Uterus (tissue), 4 donors: Measurements from ENCODE around the gene WNT9A. TPM values are rescaled to one million over a fixed set of nuclear protein-coding genes. Genes with fewer than 3 reads are reported as not detected.

ENCODE experiments used
- DNase-seq, 2 donors: peaks; one replicate each; pipeline ENCODE4 v3.0.0-alpha.2; 2019 to 2020
- H3K27ac ChIP-seq, 2 donors: fragments of 200-600 bp; sonication (generic); 1 replicate in 1 of 2; 2 replicates in 1 of 2; pipeline ENCODE4 v1.5.1; 2016 to 2018
- H3K27me3 ChIP-seq, 2 donors: fragments of 200-600 bp; sonication (generic); one replicate each; pipeline ENCODE4 v1.5.1; 2018 to 2019; ENCODE audit warnings: control low read depth in 1 of 2
- H3K36me3 ChIP-seq, 2 donors: fragments of 200-600 bp; sonication (generic); one replicate each; pipeline ENCODE4 v1.5.1; 2019; ENCODE audit warnings: control low read depth in 1 of 2
- H3K4me1 ChIP-seq, 2 donors: fragments of 200-600 bp; sonication (generic); one replicate each; pipeline ENCODE4 v1.5.1; 2018 to 2019; ENCODE audit warnings: control low read depth in 1 of 2
- H3K4me3 ChIP-seq, 2 donors: fragments of 200-600 bp; sonication (generic); 1 replicate in 1 of 2; 2 replicates in 1 of 2; pipeline ENCODE4 v1.5.1; 2018 to 2019; ENCODE audit warnings: mild to moderate bottlenecking in 1 of 2
- H3K9me3 ChIP-seq, 2 donors: fragments of 200-600 bp; sonication (generic); one replicate each; pipeline ENCODE4 v1.5.1; 2019; ENCODE audit warnings: control low read depth in 1 of 2
- POLR2A ChIP-seq, 2 donors: fragments of 450-650 bp; IDR thresholded peaks; one replicate each; pipeline ENCODE4 v1.6.1; 2016; ENCODE audit warnings: antibody characterized with exemption in 2 of 2, mild to moderate bottlenecking in 1 of 2, moderate library complexity in 1 of 2
- intact Hi-C: fragments of 100-400 bp; cut with DNase I; formaldehyde crosslinking; loops from one replicate; pipeline ENCODE4 v1.15.1; 2023; ENCODE audit warnings: low total_unique reads
- total RNA-seq, 4 donors: library from RNA; depleted of rRNA in 3 of 4; stranded (reverse); fragments of >200 nt in 3 of 4; gene quantifications; one replicate each; pipeline versions ENCODE4 v1.1.0 to v1.2.4, GENCODE V29; 2014 to 2023
- TF ChIP-seq, protein P1 (sequence below), 4 experiments: fragments of 200-600 bp in 2 of 4; fragments of 450-650 bp in 2 of 4; sonication (generic) in 2 of 4; IDR thresholded peaks; one replicate each; pipeline ENCODE4 v1.5.1; 2016 to 2019; ENCODE audit warnings: antibody characterized with exemption in 4 of 4, mild to moderate bottlenecking in 2 of 4, moderate library complexity in 1 of 4
- donor health status: DM: yes; HTN: yes; CAD: no.

Gene WNT9A
- total RNA-seq, 4 donors from 2014 or later, result 2.4 to 6.8 (median 4.4) TPM; not detected in 1

DNA sequence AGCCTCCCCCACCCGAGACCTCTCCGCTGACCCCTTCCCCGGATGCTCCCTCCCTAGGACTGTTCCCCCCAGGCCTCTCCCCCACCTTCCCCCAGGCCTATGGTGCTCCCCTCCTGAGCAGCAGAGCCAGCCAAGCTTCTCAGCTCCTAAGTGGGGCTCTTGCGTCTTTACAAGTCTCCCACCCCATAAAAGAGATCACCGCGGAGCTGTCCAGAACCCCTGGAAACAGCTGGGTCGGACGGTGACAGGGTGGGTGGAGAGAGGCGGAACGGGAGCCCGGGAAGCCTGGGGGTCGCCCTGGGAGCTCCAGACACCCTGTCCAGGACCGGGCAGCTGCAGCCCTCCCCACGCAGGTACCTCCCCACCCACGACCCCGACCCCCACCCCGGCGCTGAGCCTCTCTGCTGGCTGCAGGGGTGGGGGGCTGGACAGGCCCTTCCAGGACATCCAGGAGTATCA, 61.2 kb downstream of the WNT9A start:
- Histone ChIP-seq H3K9me3 (no peaks in the 10 kb centered on the region), H3K4me1 (peaks cover 14 to 19% of the 10 kb centered on the region in 2 donors), H3K27ac (peak overlapping the region; percentile 86 to 93), H3K4me3 (peak overlapping the region; percentile 33 to 39), H3K36me3 (no peaks in the 10 kb centered on the region), H3K27me3 (no peaks in the 10 kb centered on the region)
- DNase-seq, result peak in 1 of 2 donors; percentile 33
- TF ChIP-seq, protein P1, sequence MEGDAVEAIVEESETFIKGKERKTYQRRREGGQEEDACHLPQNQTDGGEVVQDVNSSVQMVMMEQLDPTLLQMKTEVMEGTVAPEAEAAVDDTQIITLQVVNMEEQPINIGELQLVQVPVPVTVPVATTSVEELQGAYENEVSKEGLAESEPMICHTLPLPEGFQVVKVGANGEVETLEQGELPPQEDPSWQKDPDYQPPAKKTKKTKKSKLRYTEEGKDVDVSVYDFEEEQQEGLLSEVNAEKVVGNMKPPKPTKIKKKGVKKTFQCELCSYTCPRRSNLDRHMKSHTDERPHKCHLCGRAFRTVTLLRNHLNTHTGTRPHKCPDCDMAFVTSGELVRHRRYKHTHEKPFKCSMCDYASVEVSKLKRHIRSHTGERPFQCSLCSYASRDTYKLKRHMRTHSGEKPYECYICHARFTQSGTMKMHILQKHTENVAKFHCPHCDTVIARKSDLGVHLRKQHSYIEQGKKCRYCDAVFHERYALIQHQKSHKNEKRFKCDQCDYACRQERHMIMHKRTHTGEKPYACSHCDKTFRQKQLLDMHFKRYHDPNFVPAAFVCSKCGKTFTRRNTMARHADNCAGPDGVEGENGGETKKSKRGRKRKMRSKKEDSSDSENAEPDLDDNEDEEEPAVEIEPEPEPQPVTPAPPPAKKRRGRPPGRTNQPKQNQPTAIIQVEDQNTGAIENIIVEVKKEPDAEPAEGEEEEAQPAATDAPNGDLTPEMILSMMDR (IDR thresholded peaks at IDR 0.05), result no peak
- no peak for TF ChIP-seq POLR2A (IDR thresholded peaks at IDR 0.05)
- intact Hi-C loops, result no loop called here

DNA sequence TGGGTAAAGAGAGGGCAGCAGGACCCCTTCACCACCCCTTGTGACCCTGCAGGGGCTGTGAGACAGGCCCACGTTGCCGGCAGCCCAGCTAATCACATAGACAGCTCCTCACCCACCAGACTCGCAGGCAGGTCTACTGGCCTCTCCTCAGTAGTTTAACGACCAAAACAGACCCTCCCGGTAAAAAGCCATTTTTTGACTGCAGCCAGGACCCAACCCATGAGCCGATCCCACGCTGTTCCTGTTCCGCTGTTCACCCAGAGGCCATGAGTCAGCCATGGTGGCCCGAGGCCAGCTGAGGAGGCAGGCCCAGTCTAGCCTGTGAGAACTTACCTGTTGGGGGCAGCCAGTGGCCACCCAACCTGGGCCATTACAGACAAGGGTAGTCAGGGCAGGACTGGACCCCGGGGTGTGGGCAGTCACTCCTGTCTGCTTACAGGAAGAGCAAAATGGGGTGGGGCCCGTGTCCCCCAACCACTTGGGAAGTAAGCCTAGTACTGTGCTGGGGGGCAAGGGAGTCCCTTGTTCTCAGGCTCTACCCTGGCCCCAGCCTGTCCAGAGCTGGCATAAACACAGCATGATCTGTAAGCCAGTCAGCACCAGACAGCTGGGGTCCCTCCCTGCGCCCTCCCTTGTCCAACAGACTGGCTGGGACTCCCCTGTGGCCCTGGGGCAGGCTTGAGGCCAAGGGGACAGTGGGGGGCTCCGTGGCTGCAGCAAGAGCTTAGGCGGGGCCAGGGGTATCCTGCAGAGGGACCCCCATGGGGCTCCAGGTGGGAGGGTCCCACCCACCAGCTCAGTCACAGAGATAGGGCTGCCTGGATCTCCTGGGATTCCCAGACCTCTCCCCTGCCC, 61.9 kb downstream of the WNT9A start:
- no peaks in the 10 kb centered on the region for H3K27me3 ChIP-seq
- H3K27ac ChIP-seq, result peak overlapping the region; percentile 86 to 93
- peaks cover 14 to 19% of the 10 kb centered on the region in 2 donors for H3K4me1 ChIP-seq
- TF ChIP-seq POLR2A (IDR thresholded peaks at IDR 0.05), result peak in 1 of 2 donors; percentile 5
- TF ChIP-seq, protein P1 (IDR thresholded peaks at IDR 0.05), result no peak
- intact Hi-C loops, result no loop called here
- H3K36me3 ChIP-seq, result no peaks in the 10 kb centered on the region
- H3K9me3 ChIP-seq, result no peaks in the 10 kb centered on the region
- DNase-seq, result peak; percentile 82 to 87
- peak overlapping the region in 1 of 2 donors; percentile 39 for H3K4me3 ChIP-seq

DNA sequence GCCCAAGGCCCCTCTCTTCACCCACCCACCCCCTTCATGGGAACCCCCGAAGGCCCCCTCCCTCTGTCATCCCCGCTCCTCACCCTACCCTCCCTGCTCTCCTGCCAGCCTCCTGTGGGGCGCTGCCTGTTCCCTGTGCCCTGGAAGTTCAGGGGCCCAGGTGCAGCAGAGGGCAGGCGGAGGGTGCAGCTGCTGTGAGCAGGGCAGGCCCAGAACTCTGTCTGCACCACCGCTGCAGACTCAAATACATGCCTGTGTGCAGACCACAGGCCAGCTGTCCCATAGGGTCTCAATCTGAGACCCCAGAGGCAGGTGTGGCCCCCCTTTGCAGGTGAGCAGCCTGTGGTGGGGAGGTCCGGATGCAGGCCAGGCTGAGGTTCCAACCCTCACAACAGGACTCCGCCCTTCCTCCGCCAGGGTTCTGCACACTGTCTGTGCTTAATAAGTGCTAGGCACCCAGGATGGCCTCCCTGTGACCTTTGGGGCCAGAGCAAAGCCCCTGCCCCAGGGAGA, 62.5 kb downstream of the WNT9A start:
- peak in 1 of 2 donors; percentile 5 for TF ChIP-seq POLR2A (IDR thresholded peaks at IDR 0.05)
- TF ChIP-seq, protein P1 (IDR thresholded peaks at IDR 0.05), result no peak
- H3K27ac ChIP-seq, result peak overlapping the region; percentile 86 to 93
- H3K36me3 ChIP-seq, result no peaks in the 10 kb centered on the region
- H3K4me1 ChIP-seq, result peaks cover 14 to 19% of the 10 kb centered on the region in 2 donors
- peak in 1 of 2 donors; percentile 22 for DNase-seq
- no peak overlapping the region for H3K4me3 ChIP-seq
- intact Hi-C loops, result no loop called here
- no peaks in the 10 kb centered on the region for H3K27me3 ChIP-seq
- no peaks in the 10 kb centered on the region for H3K9me3 ChIP-seq

DNA sequence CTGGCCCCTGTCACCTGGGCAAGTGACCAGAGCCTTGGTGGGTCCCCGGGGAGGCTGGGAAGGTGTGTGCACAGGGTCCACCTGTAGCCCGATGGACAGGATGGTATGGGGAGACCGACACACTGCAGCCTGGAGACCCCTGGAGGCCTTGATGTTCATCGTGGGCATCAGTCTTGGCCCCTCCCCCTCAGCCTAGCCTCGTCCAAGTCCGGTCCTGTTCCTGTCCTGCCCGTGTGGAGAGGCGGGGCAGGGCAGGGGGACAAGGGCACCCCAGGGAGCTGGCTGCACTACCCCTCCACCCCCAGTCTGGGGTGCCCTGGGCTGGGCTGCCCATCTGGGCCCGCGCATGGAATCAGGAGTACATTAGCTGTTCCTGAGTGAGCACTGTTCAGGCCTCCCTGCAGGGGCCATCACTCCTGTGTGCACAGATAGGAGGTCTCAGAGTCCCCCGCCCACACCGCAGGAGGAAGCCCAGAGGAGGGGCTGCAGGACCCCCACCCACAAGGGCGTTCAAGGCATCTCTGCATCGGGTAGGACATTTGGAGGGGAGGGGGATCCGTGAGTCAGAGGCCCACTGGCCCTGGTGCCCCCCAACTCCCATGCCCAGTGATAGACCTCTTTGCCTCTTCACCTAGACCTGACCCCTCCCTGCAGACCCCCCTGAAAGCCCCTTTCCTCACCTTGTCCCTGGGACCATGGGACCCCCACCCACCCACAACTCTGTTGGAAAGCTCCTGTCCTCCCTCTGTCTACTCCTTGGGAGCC, 63.2 kb downstream of the WNT9A start:
- no peaks in the 10 kb centered on the region for H3K36me3 ChIP-seq
- H3K27me3 ChIP-seq, result no peaks in the 10 kb centered on the region
- DNase-seq, result peak in 1 of 2 donors; percentile 15
- TF ChIP-seq, protein P1 (IDR thresholded peaks at IDR 0.05), result no peak
- no peak for TF ChIP-seq POLR2A (IDR thresholded peaks at IDR 0.05)
- no peak overlapping the region for H3K27ac ChIP-seq
- intact Hi-C loops, result no loop called here
- H3K4me3 ChIP-seq, result no peak overlapping the region
- H3K9me3 ChIP-seq, result no peaks in the 10 kb centered on the region
- peaks cover 14 to 19% of the 10 kb centered on the region in 2 donors for H3K4me1 ChIP-seq
